ENCODE data around the gene PNPLA6. TPM values are rescaled to one million over a fixed set of nuclear protein-coding genes. Genes with fewer than 3 reads are reported as not detected.

Gene PNPLA6
- 10 to 100 TPM; 82.6 to 88.2 TPM for total RNA-seq

GRCh38 chr19:7535047-7535997, at the start of gene PNPLA6:
PNPLA6 (plus strand) TSS chr19:7535717; CDS start chr19:7535789, 72 bp downstream.

GRCh38 chr19:7488736-7489353, 46.7 kb upstream of the PNPLA6 start, which contains the start of gene PEX11G:
PEX11G (minus strand) TSS chr19:7489035; CDS start chr19:7489010, 25 bp downstream.

GRCh38 chr19:7515645-7516151, 19.8 kb upstream of the PNPLA6 start, which contains the start of gene ZNF358:
ZNF358 (plus strand) TSS chr19:7516103; CDS start chr19:7519243, 3,140 bp downstream.

GRCh38 chr19:7522072-7522922, 13.2 kb upstream of the PNPLA6 start, which contains the start of gene MCOLN1:
MCOLN1 (plus strand) TSS chr19:7522624; CDS start chr19:7522751, 127 bp downstream.

GRCh38 chr19:7595466-7596133, 60.1 kb downstream of the PNPLA6 start, which contains the start of gene CAMSAP3:
CAMSAP3 (plus strand) TSS chr19:7595863; CDS start chr19:7596003, 140 bp downstream.

Small RNAs within 50 kb of the gene (small RNA-seq; reads per million reads assigned to genes)
- 0 reads per million in 2 donors for gene AC008878.2

Other genes with a start within 250 kb of the PNPLA6 start
- gene INSR, start 241.3 kb upstream of the PNPLA6 start, total RNA-seq = 10 to 100 TPM in 1 of 2 donors, 1 to 10 TPM in 1; 6.7 to 11.4 TPM
- 10 to 100 TPM; 39.6 to 42.0 TPM for gene ARHGEF18, start 186.8 kb upstream of the PNPLA6 start, total RNA-seq
- gene PEX11G, start 46.7 kb upstream of the PNPLA6 start, total RNA-seq = 1 to 10 TPM; 2.7 to 4.5 TPM
- 10 to 100 TPM; 15.7 to 22.0 TPM for gene ZNF358, start 19.6 kb upstream of the PNPLA6 start, total RNA-seq
- gene MCOLN1, start 13.1 kb upstream of the PNPLA6 start, total RNA-seq = 10 to 100 TPM; 16.0 to 23.7 TPM
- under 1 TPM in 1 of 2 donors, not detected in 1; under 0.01 TPM for gene CAMSAP3, start 60.1 kb downstream of the PNPLA6 start, total RNA-seq
- 10 to 100 TPM; 36.5 to 46.6 TPM for gene XAB2, start 93.8 kb downstream of the PNPLA6 start, total RNA-seq
- 10 to 100 TPM in 1 of 2 donors, 1 to 10 TPM in 1; 9.3 to 11.7 TPM for gene PET100, start 94.1 kb downstream of the PNPLA6 start, total RNA-seq
- not detected for gene PCP2, start 98.0 kb downstream of the PNPLA6 start, total RNA-seq
- 10 to 100 TPM in 1 of 2 donors, 1 to 10 TPM in 1; 9.6 to 37.3 TPM for gene STXBP2, start 101.4 kb downstream of the PNPLA6 start, total RNA-seq
- not detected for gene RETN, start 133.3 kb downstream of the PNPLA6 start, total RNA-seq
- gene MCEMP1, start 141.4 kb downstream of the PNPLA6 start, total RNA-seq = not detected
- 10 to 100 TPM; 17.2 to 19.3 TPM for gene TRAPPC5, start 145.1 kb downstream of the PNPLA6 start, total RNA-seq
- gene FCER2, start 166.4 kb downstream of the PNPLA6 start, total RNA-seq = not detected
- gene CLEC4G, start 196.4 kb downstream of the PNPLA6 start, total RNA-seq = not detected
- gene CD209, start 211.8 kb downstream of the PNPLA6 start, total RNA-seq = not detected
- gene CLEC4M, start 227.5 kb downstream of the PNPLA6 start, total RNA-seq = not detected

Measured in melanocyte of skin (primary cell).